H1 (cell line): Measurements from ENCODE around the gene RADIL. TPM values are rescaled to one million over a fixed set of nuclear protein-coding genes. Genes with fewer than 3 reads are reported as not detected.

Experiments
- BACH1 ChIP-seq: IDR thresholded peaks from 2 replicates; pipeline ENCODE4 v1.6.1; 2012; ENCODE audit warnings: low read length, improper control_type of control experiment
- BRCA1 ChIP-seq: IDR thresholded peaks from 2 replicates; pipeline ENCODE4 v1.6.1; 2012; ENCODE audit warnings: low read depth, low read length, improper control_type of control experiment
- CBX5 ChIP-seq: fragments of 300-800, 300-1000 bp; sonication (generic); IDR thresholded peaks from 2 replicates; pipeline ENCODE4 v1.7.1; 2016; ENCODE audit warnings: antibody characterized with exemption, low read length, low read depth
- CBX8 ChIP-seq: fragments of 300-800, 300-1000 bp; sonication (generic); IDR thresholded peaks from 2 replicates; pipeline ENCODE4 v1.7.1; 2016; ENCODE audit warnings: low read depth, low read length, borderline replicate concordance
- CHD1 ChIP-seq: IDR thresholded peaks from 2 replicates; pipeline ENCODE4 v1.6.1; 2012; ENCODE audit warnings: low read depth, low read length, improper control_type of control experiment
- CREB1 ChIP-seq: IDR thresholded peaks from 2 replicates; pipeline ENCODE4 v1.6.1; 2012; ENCODE audit warnings: inconsistent platforms
- EZH2 ChIP-seq: fragments of 200-600 bp; sonication (generic); IDR thresholded peaks from 2 replicates; pipeline ENCODE4 v1.7.1; 2012; ENCODE audit warnings: low read depth, mild to moderate bottlenecking, moderate library complexity, low read length, inconsistent platforms; ENCODE audit not compliant: severe bottlenecking
- FOSL1 ChIP-seq: IDR thresholded peaks from 2 replicates; pipeline ENCODE4 v1.6.1; 2011; ENCODE audit warnings: mild to moderate bottlenecking, low read depth, low read length, moderate library complexity; ENCODE audit not compliant: insufficient read depth
- JUN ChIP-seq: IDR thresholded peaks from 2 replicates; pipeline ENCODE4 v1.6.1; 2011; ENCODE audit warnings: low read depth, mild to moderate bottlenecking, improper control_type of control experiment, low read length
- JUND ChIP-seq: IDR thresholded peaks from 2 replicates; pipeline ENCODE4 v1.6.1; 2011; ENCODE audit warnings: mild to moderate bottlenecking, improper control_type of control experiment, low read length
- MAX ChIP-seq: IDR thresholded peaks from 2 replicates; pipeline ENCODE4 v1.6.1; 2012; ENCODE audit warnings: inconsistent platforms
- NANOG ChIP-seq: IDR thresholded peaks from 2 replicates; pipeline ENCODE4 v1.6.1; 2011; ENCODE audit warnings: low read length, low read depth, mild to moderate bottlenecking, inconsistent platforms; ENCODE audit not compliant: insufficient read depth, poor library complexity, severe bottlenecking
- POLR2A ChIP-seq, 2 experiments: IDR thresholded peaks; 1 replicate in 1 of 2; 2 replicates in 1 of 2; pipeline ENCODE4 v1.6.1; 2011; ENCODE audit warnings: low read depth in 2 of 2, low read length in 2 of 2, mild to moderate bottlenecking in 2 of 2; ENCODE audit errors: control extremely low read depth in 1 of 2
- POLR2AphosphoS5 ChIP-seq: IDR thresholded peaks from 2 replicates; pipeline ENCODE4 v1.6.1; 2011; ENCODE audit warnings: low read depth, low read length
- RXRA ChIP-seq: IDR thresholded peaks from 2 replicates; pipeline ENCODE4 v1.6.1; 2011; ENCODE audit warnings: low read depth, mild to moderate bottlenecking, low read length, moderate library complexity; ENCODE audit not compliant: insufficient read depth
- SIN3A ChIP-seq, 2 experiments: IDR thresholded peaks in 1 of 2; conservative IDR thresholded peaks in 1 of 2; 2 replicates each; pipeline ENCODE4 v1.6.1; 2011 to 2012; ENCODE audit warnings: low read length in 2 of 2, improper control_type of control experiment in 1 of 2, low read depth in 1 of 2, mild to moderate bottlenecking in 1 of 2
- SIRT6 ChIP-seq: IDR thresholded peaks from one replicate; pipeline ENCODE4 v1.7.1; 2012; ENCODE audit warnings: low read length, inconsistent platforms
- SRF ChIP-seq: IDR thresholded peaks from 2 replicates; pipeline ENCODE4 v1.6.1; 2011; ENCODE audit warnings: mild to moderate bottlenecking, low read depth, low read length, moderate library complexity
- TAF1 ChIP-seq: IDR thresholded peaks from 2 replicates; pipeline ENCODE4 v1.6.1; 2011; ENCODE audit warnings: mild to moderate bottlenecking, low read depth, low read length
- TEAD4 ChIP-seq: IDR thresholded peaks from 2 replicates; pipeline ENCODE4 v1.6.1; 2012; ENCODE audit warnings: low read depth, low read length, inconsistent platforms, mixed read lengths
- YY1 ChIP-seq: IDR thresholded peaks from 2 replicates; pipeline ENCODE4 v1.6.1; 2011; ENCODE audit warnings: low read depth, mild to moderate bottlenecking, low read length
- ZNF274 ChIP-seq: IDR thresholded peaks from 2 replicates; pipeline ENCODE4 v1.7.0; 2012; ENCODE audit warnings: low read length, borderline replicate concordance; ENCODE audit errors: extremely low read depth
- polyA plus RNA-seq, 7 experiments: library from polyadenylated mRNA; depleted of rRNA in 3 of 7; stranded (reverse) in 5 of 7; unstranded in 2 of 7; fragments of >200 nt in 5 of 7; fragments of 200-250 nt in 2 of 7; gene quantifications; 1 replicate in 5 of 7; 2 replicates in 1 of 7; 4 replicates in 1 of 7; pipeline versions ENCODE4 v1.2.1 to v1.2.3, GENCODE V29; 2011 to 2013; ENCODE audit warnings: missing spikeins in 2 of 7, mixed read lengths in 2 of 7
- total RNA-seq: library from RNA; stranded (reverse); fragmentation: NEBNext Ultra II Directional; extraction: Animal tissue kit (Norgen Biotek cat#: 25700); gene quantifications from 2 replicates; pipeline ENCODE4 v1.2.1, GENCODE V29; 2021
- TF ChIP-seq, protein P1 (sequence below): IDR thresholded peaks from 2 replicates; pipeline ENCODE4 v1.6.1; 2012; ENCODE audit warnings: inconsistent platforms
- TF ChIP-seq, protein P2 (sequence below): IDR thresholded peaks from 2 replicates; pipeline ENCODE4 v1.6.1; 2011; ENCODE audit warnings: low read depth, mild to moderate bottlenecking, low read length; ENCODE audit not compliant: insufficient read depth

Gene RADIL
- total and polyA plus RNA-seq, 2 of the 8 experiments (the other 6 are each of a cell fraction or from before 2014, with no cell fraction given) = 5.0 to 5.4 TPM

DNA sequence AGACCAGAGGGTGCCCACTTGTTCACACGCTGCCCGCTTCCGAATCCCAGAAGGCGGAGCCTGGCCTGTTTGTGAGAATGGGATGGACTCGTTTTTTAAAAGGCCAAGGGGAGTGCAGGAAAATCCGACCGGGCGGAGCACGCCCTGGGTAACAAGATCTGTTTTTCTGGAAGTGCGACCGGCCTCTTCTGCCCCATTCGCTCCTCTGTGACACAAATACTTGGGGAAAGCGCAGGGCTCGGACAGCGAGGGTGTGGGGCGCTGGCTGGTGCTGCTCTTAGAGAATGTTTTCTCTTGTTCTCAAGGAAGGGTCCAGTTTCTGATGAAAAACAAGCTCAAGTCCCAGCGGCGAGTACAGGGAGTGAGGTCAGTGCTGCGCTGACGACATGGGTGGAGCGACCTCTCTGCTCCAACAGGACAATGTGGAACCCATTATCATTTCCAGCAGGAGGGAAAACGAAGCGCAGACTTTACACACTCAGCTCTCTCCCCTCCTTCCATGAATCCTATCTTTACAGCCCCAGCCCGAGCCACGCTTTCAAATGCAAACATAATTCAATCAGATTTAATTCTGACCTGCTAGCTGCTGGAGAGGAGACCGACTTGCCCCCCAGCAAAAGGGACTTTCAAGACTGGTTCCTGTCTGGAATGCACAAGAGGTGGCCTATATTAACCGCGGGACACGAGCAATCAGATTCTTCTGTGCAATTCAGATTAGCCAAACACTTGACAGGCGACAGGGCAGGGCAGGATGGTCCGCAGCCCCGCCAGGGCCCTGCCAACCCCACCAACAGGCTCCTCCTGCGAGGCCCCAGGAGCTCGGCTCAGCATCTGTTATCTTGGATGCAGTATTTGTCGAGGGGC is 1.1 kb downstream of the RADIL start (continued):
- TF ChIP-seq MAX (no peak), CHD1 (no peak), RXRA (no peak), POLR2AphosphoS5 (no peak), JUND (no peak), CREB1 (peak; percentile 74), CBX8 (no peak), SIRT6 (no peak), TAF1 (0 out of 2 replicates have a peak, but pooled peaks have one; percentile 19), ZNF274 (no peak), JUN (no peak), SRF (no peak), POLR2A (IDR thresholded peaks at IDR 0.05; ENCODE audit: control extremely low read depth in 1 of 2, low read depth in 2 of 2, low read length in 2 of 2) (peak in 1 of 2 experiments; percentile 20; a peak in 1 of 3 replicates), BACH1 (no peak), BRCA1 (no peak), CBX5 (no peak), FOSL1 (no peak), NANOG (no peak), YY1 (no peak), TEAD4 (no peak), EZH2 (no peak), SIN3A (conservative IDR thresholded peaks at IDR 0.05 in 1 of 2, IDR thresholded peaks at IDR 0.05 in 1 of 2; ENCODE audit: low read depth in 1 of 2, low read length in 2 of 2) (0 out of 4 replicates have a peak, but pooled peaks of 1 of the 2 experiments have one; percentile 4)
- TF ChIP-seq, protein P1, sequence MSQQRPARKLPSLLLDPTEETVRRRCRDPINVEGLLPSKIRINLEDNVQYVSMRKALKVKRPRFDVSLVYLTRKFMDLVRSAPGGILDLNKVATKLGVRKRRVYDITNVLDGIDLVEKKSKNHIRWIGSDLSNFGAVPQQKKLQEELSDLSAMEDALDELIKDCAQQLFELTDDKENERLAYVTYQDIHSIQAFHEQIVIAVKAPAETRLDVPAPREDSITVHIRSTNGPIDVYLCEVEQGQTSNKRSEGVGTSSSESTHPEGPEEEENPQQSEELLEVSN = no peak; the same call in 1 of the 2 replicates
- TF ChIP-seq, protein P2, sequence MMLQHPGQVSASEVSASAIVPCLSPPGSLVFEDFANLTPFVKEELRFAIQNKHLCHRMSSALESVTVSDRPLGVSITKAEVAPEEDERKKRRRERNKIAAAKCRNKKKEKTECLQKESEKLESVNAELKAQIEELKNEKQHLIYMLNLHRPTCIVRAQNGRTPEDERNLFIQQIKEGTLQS = no peak
